GM23338 (cell line): ENCODE results near the gene TNFRSF1A. TPM values are rescaled to one million over a fixed set of nuclear protein-coding genes. Genes with fewer than 3 reads are reported as not detected.

Source experiments
- ATAC-seq: fragments of 200-7000 bp; cut with Tn5 transposase; 3 replicates; pipeline ENCODE4 v1.9.1; 2020
- DNase-seq: peaks from one replicate; pipeline ENCODE4 v3.0.0-alpha.2; 2015; ENCODE audit warnings: low spot score
- H2AFZ ChIP-seq: fragments of 200-600 bp; sonication (generic); 2 replicates; pipeline ENCODE4 v1.8.0; 2016; ENCODE audit warnings: antibody characterized with exemption, mild to moderate bottlenecking, moderate library complexity
- H3F3A ChIP-seq: fragments of 200-600 bp; sonication (generic); replicated peaks from 2 replicates; pipeline ENCODE4 v1.8.0; 2017; ENCODE audit warnings: antibody characterized with exemption, mixed run types, low read depth
- H3K27ac ChIP-seq: fragments of 200-600 bp; sonication (generic); 2 replicates; pipeline ENCODE4 v1.6.1; 2016; ENCODE audit warnings: low read depth
- H3K27me3 ChIP-seq: fragments of 200-600 bp; sonication (generic); 2 replicates; pipeline ENCODE4 v1.8.0; 2016; ENCODE audit warnings: mild to moderate bottlenecking, mixed run types, moderate library complexity; ENCODE audit not compliant: insufficient read depth
- H3K36me3 ChIP-seq: fragments of 200-600 bp; sonication (generic); 2 replicates; pipeline ENCODE4 v1.8.0; 2016; ENCODE audit warnings: mild to moderate bottlenecking; ENCODE audit not compliant: insufficient read depth
- H3K4me1 ChIP-seq: fragments of 200-600 bp; sonication (generic); 2 replicates; pipeline ENCODE4 v1.8.0; 2016; ENCODE audit warnings: mild to moderate bottlenecking, moderate library complexity; ENCODE audit not compliant: insufficient read depth
- H3K4me2 ChIP-seq: fragments of 200-600 bp; sonication (generic); 2 replicates; pipeline ENCODE4 v1.7.1; 2017; ENCODE audit warnings: mixed run types
- H3K4me3 ChIP-seq: fragments of 200-600 bp; sonication (generic); 2 replicates; pipeline ENCODE4 v1.6.1; 2016; ENCODE audit warnings: mixed run types
- H3K79me2 ChIP-seq: fragments of 200-600 bp; sonication (generic); replicated peaks from 2 replicates; pipeline ENCODE4 v1.8.0; 2017; ENCODE audit warnings: mild to moderate bottlenecking; ENCODE audit not compliant: insufficient read depth
- H3K9me2 ChIP-seq: fragments of 200-600 bp; sonication (generic); 2 replicates; pipeline ENCODE4 v1.8.0; 2017; ENCODE audit not compliant: insufficient read depth
- H4K20me1 ChIP-seq: fragments of 200-600 bp; sonication (generic); replicated peaks from 2 replicates; pipeline ENCODE4 v1.8.0; 2017; ENCODE audit warnings: mild to moderate bottlenecking; ENCODE audit not compliant: insufficient read depth
- H3K27ac Mint-ChIP-seq: 2 replicates; pipeline ENCODE4 v1.8.0; 2020; ENCODE audit warnings: inconsistent platforms, mild to moderate bottlenecking, moderate library complexity, mixed read lengths
- H3K27me3 Mint-ChIP-seq: 3 replicates; pipeline ENCODE4 v1.8.0; 2022; ENCODE audit warnings: low read depth, mild to moderate bottlenecking, moderate library complexity, mixed read lengths, inconsistent platforms; ENCODE audit not compliant: insufficient read depth, poor library complexity
- H3K36me3 Mint-ChIP-seq: 3 replicates; pipeline ENCODE4 v1.8.0; 2021; ENCODE audit warnings: low read depth, mild to moderate bottlenecking, inconsistent platforms, moderate library complexity, mixed read lengths
- H3K4me1 Mint-ChIP-seq: 3 replicates; pipeline ENCODE4 v1.8.0; 2020; ENCODE audit warnings: mild to moderate bottlenecking, inconsistent platforms, mixed read lengths
- H3K4me3 Mint-ChIP-seq: 3 replicates; pipeline ENCODE4 v1.8.0; 2021; ENCODE audit warnings: moderate library complexity, mild to moderate bottlenecking, inconsistent platforms, mixed read lengths
- H3K9me3 Mint-ChIP-seq: 3 replicates; pipeline ENCODE4 v1.8.0; 2020; ENCODE audit warnings: moderate library complexity, mild to moderate bottlenecking, inconsistent platforms, mixed read lengths
- CREB1 ChIP-seq: fragments of 250-450 bp; sonication (Bioruptor Pico); IDR thresholded peaks from 2 replicates; pipeline ENCODE4 v1.5.0; 2020; ENCODE audit warnings: low read depth, mild to moderate bottlenecking, moderate library complexity
- ETS1 ChIP-seq: IDR thresholded peaks from 2 replicates; pipeline ENCODE4 v1.6.1; 2016; ENCODE audit warnings: antibody characterized with exemption
- EZH2 ChIP-seq: fragments of 200-600 bp; sonication (generic); IDR thresholded peaks from one replicate; pipeline ENCODE4 v1.8.0; 2017; ENCODE audit warnings: antibody characterized with exemption, mild to moderate bottlenecking, low read depth; ENCODE audit not compliant: unreplicated experiment
- EZH2phosphoT487 ChIP-seq: fragments of 200-600 bp; sonication (generic); IDR thresholded peaks from one replicate; pipeline ENCODE4 v1.8.1; 2018; ENCODE audit warnings: antibody characterized with exemption; ENCODE audit not compliant: unreplicated experiment
- JUNB ChIP-seq: IDR thresholded peaks from one replicate; pipeline ENCODE4 v1.6.1; 2016; ENCODE audit warnings: antibody characterized with exemption; ENCODE audit not compliant: unreplicated experiment
- NANOG ChIP-seq: IDR thresholded peaks from 2 replicates; pipeline ENCODE4 v1.6.1; 2016; ENCODE audit warnings: antibody characterized with exemption, borderline replicate concordance
- POLR2AphosphoS5 ChIP-seq: IDR thresholded peaks from 2 replicates; pipeline ENCODE4 v1.6.1; 2016; ENCODE audit warnings: antibody characterized with exemption, low read depth
- STAT1 ChIP-seq: IDR thresholded peaks from one replicate; pipeline ENCODE4 v1.6.1; 2016; ENCODE audit warnings: antibody characterized with exemption; ENCODE audit not compliant: unreplicated experiment
- ZNF114 ChIP-seq: fragments of 250-450 bp; sonication (Bioruptor Pico); IDR thresholded peaks from 2 replicates; pipeline ENCODE4 v1.5.0; 2020; ENCODE audit warnings: mild to moderate bottlenecking, moderate library complexity
- ZNF331 ChIP-seq: fragments of 250-450 bp; sonication (Bioruptor Pico); IDR thresholded peaks from 2 replicates; pipeline ENCODE4 v1.5.0; 2020; ENCODE audit warnings: low read depth, mild to moderate bottlenecking, moderate library complexity
- polyA plus RNA-seq: library from polyadenylated mRNA; unstranded; fragments of >200 nt; fragmentation: Nextera tagmentation; extraction: Ambion mirVana; gene quantifications from 2 replicates; pipeline ENCODE4 v1.2.1, GENCODE V29; 2016
- total RNA-seq: library from RNA; depleted of rRNA; stranded (reverse); fragments of >200 nt; shearing (Covaris generic); gene quantifications from 2 replicates; pipeline ENCODE4 v1.2.3, GENCODE V29; 2014
- TF ChIP-seq, protein P1 (sequence below): fragments of 250-450 bp; sonication (Bioruptor Pico); IDR thresholded peaks from 2 replicates; pipeline ENCODE4 v1.5.0; 2020; ENCODE audit warnings: mild to moderate bottlenecking, moderate library complexity
- TF ChIP-seq, protein P2 (sequence below): IDR thresholded peaks from one replicate; pipeline ENCODE4 v1.6.1; 2018; ENCODE audit warnings: antibody characterized with exemption; ENCODE audit not compliant: unreplicated experiment
- TF ChIP-seq, protein P3 (sequence below), 2 experiments: fragments of 200-600 bp in 1 of 2; sonication (generic) in 1 of 2; conservative IDR thresholded peaks; 2 replicates each; pipeline versions ENCODE4 v1.5.1 to v1.6.1; 2016 to 2017; ENCODE audit warnings: antibody characterized with exemption in 2 of 2, low read depth in 2 of 2, mild to moderate bottlenecking in 2 of 2, moderate library complexity in 1 of 2

Gene TNFRSF1A
- total and polyA plus RNA-seq, 2 experiments from 2014 or later: 24.3 to 43.4 TPM

DNA sequence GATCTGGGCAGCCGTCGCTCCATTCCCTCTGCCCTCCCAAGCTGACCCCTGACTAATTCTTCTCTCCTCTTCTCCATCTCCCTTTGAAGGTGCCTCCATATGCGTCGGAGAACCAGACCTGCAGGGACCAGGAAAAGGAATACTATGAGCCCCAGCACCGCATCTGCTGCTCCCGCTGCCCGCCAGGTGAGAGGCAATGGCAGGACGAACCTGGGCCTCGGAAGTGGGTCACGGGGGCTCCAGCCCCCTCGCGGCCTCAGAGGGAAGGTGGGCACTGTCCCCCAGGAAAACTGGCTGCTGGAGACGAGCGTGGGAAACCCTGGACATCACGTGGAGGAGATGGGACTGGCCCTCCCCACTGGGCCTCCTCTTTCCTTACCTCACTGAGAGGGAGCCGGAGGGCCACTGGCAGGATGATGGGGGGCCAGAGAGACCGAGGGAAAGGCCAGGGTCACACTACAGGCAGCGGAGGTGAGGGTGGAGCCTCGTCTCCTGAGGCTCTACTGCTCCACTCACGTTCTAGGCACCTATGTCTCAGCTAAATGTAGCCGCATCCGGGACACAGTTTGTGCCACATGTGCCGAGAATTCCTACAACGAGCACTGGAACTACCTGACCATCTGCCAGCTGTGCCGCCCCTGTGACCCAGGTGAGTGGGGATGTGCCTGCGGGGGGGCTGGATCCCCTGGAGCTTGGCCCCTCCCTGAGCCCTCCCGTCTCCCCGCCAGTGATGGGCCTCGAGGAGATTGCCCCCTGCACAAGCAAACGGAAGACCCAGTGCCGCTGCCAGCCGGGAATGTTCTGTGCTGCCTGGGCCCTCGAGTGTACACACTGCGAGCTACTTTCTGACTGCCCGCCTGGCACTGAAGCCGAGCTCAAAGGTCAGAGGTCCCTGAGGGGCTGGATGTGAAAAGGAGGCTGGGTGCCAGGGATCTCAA, 42.9 kb upstream of the TNFRSF1A start:
- ATAC-seq (no peak), DNase-seq (no peak)
- H3K4me1 ChIP-seq: peaks cover 22% of the 10 kb centered on the region
- no peak overlapping the region for H3K27ac ChIP-seq
- Mint-ChIP-seq H3K4me1 (peaks cover 41% of the 10 kb centered on the region), H3K36me3 (no peaks in the 10 kb centered on the region), H3K27ac (no peak overlapping the region), H3K9me3 (no peaks in the 10 kb centered on the region; the same call in 2 of the 3 replicates), H3K4me3 (no peak overlapping the region; the same call in 2 of the 3 replicates), H3K27me3 (peaks cover 20% of the 10 kb centered on the region)
- peak overlapping the region; percentile 68; the same call in 1 of the 2 replicates for H3K4me2 ChIP-seq
- no peak overlapping the region for H3K4me3 ChIP-seq
- TF ChIP-seq NANOG (no peak), EZH2 (no peak), ETS1 (no peak), POLR2AphosphoS5 (no peak), JUNB (no peak), CREB1 (CRISPR knock-in tag) (no peak), EZH2phosphoT487 (no peak), ZNF114 (CRISPR knock-in tag) (no peak), ZNF331 (CRISPR knock-in tag) (no peak), STAT1 (no peak)
- TF ChIP-seq, protein P1, sequence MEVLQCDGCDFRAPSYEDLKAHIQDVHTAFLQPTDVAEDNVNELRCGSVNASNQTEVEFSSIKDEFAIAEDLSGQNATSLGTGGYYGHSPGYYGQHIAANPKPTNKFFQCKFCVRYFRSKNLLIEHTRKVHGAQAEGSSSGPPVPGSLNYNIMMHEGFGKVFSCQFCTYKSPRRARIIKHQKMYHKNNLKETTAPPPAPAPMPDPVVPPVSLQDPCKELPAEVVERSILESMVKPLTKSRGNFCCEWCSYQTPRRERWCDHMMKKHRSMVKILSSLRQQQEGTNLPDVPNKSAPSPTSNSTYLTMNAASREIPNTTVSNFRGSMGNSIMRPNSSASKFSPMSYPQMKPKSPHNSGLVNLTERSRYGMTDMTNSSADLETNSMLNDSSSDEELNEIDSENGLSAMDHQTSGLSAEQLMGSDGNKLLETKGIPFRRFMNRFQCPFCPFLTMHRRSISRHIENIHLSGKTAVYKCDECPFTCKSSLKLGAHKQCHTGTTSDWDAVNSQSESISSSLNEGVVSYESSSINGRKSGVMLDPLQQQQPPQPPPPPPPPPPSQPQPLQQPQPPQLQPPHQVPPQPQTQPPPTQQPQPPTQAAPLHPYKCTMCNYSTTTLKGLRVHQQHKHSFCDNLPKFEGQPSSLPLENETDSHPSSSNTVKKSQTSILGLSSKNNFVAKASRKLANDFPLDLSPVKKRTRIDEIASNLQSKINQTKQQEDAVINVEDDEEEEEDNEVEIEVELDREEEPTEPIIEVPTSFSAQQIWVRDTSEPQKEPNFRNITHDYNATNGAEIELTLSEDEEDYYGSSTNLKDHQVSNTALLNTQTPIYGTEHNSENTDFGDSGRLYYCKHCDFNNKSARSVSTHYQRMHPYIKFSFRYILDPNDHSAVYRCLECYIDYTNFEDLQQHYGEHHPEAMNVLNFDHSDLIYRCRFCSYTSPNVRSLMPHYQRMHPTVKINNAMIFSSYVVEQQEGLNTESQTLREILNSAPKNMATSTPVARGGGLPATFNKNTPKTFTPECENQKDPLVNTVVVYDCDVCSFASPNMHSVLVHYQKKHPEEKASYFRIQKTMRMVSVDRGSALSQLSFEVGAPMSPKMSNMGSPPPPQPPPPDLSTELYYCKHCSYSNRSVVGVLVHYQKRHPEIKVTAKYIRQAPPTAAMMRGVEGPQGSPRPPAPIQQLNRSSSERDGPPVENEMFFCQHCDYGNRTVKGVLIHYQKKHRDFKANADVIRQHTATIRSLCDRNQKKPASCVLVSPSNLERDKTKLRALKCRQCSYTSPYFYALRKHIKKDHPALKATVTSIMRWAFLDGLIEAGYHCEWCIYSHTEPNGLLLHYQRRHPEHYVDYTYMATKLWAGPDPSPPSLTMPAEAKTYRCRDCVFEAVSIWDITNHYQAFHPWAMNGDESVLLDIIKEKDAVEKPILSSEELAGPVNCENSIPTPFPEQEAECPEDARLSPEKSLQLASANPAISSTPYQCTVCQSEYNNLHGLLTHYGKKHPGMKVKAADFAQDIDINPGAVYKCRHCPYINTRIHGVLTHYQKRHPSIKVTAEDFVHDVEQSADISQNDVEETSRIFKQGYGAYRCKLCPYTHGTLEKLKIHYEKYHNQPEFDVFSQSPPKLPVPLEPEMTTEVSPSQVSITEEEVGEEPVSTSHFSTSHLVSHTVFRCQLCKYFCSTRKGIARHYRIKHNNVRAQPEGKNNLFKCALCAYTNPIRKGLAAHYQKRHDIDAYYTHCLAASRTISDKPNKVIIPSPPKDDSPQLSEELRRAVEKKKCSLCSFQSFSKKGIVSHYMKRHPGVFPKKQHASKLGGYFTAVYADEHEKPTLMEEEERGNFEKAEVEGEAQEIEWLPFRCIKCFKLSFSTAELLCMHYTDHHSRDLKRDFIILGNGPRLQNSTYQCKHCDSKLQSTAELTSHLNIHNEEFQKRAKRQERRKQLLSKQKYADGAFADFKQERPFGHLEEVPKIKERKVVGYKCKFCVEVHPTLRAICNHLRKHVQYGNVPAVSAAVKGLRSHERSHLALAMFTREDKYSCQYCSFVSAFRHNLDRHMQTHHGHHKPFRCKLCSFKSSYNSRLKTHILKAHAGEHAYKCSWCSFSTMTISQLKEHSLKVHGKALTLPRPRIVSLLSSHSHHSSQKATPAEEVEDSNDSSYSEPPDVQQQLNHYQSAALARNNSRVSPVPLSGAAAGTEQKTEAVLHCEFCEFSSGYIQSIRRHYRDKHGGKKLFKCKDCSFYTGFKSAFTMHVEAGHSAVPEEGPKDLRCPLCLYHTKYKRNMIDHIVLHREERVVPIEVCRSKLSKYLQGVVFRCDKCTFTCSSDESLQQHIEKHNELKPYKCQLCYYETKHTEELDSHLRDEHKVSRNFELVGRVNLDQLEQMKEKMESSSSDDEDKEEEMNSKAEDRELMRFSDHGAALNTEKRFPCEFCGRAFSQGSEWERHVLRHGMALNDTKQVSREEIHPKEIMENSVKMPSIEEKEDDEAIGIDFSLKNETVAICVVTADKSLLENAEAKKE (CRISPR knock-in tag): no peak
- TF ChIP-seq, protein P2, sequence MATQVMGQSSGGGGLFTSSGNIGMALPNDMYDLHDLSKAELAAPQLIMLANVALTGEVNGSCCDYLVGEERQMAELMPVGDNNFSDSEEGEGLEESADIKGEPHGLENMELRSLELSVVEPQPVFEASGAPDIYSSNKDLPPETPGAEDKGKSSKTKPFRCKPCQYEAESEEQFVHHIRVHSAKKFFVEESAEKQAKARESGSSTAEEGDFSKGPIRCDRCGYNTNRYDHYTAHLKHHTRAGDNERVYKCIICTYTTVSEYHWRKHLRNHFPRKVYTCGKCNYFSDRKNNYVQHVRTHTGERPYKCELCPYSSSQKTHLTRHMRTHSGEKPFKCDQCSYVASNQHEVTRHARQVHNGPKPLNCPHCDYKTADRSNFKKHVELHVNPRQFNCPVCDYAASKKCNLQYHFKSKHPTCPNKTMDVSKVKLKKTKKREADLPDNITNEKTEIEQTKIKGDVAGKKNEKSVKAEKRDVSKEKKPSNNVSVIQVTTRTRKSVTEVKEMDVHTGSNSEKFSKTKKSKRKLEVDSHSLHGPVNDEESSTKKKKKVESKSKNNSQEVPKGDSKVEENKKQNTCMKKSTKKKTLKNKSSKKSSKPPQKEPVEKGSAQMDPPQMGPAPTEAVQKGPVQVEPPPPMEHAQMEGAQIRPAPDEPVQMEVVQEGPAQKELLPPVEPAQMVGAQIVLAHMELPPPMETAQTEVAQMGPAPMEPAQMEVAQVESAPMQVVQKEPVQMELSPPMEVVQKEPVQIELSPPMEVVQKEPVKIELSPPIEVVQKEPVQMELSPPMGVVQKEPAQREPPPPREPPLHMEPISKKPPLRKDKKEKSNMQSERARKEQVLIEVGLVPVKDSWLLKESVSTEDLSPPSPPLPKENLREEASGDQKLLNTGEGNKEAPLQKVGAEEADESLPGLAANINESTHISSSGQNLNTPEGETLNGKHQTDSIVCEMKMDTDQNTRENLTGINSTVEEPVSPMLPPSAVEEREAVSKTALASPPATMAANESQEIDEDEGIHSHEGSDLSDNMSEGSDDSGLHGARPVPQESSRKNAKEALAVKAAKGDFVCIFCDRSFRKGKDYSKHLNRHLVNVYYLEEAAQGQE: no peak
- TF ChIP-seq, protein P3, sequence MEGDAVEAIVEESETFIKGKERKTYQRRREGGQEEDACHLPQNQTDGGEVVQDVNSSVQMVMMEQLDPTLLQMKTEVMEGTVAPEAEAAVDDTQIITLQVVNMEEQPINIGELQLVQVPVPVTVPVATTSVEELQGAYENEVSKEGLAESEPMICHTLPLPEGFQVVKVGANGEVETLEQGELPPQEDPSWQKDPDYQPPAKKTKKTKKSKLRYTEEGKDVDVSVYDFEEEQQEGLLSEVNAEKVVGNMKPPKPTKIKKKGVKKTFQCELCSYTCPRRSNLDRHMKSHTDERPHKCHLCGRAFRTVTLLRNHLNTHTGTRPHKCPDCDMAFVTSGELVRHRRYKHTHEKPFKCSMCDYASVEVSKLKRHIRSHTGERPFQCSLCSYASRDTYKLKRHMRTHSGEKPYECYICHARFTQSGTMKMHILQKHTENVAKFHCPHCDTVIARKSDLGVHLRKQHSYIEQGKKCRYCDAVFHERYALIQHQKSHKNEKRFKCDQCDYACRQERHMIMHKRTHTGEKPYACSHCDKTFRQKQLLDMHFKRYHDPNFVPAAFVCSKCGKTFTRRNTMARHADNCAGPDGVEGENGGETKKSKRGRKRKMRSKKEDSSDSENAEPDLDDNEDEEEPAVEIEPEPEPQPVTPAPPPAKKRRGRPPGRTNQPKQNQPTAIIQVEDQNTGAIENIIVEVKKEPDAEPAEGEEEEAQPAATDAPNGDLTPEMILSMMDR (conservative IDR thresholded peaks at IDR 0.05; ENCODE audit: low read depth in 2 of 2): no peak
- H4K20me1 ChIP-seq: no peaks in the 10 kb centered on the region
- peaks cover 21% of the 10 kb centered on the region for H3K27me3 ChIP-seq
- peak overlapping the region; percentile 95 for H2AFZ ChIP-seq
- no peaks in the 10 kb centered on the region for H3K9me2 ChIP-seq
- H3F3A ChIP-seq: 0 out of 2 replicates have a peak, but pooled peaks cover 2% of the 10 kb centered on the region
- no peaks in the 10 kb centered on the region for H3K79me2 ChIP-seq
- no peaks in the 10 kb centered on the region; the same call in 1 of the 2 replicates for H3K36me3 ChIP-seq
